Tibial artery (tissue), 4 donors: ENCODE measurements around the gene SARS1.

Source experiments
- DNase-seq, 2 donors: peaks; one replicate each; pipeline ENCODE4 v3.0.0-alpha.2; 2019
- H3K27ac ChIP-seq, 2 donors: fragments of 200-600 bp; sonication (generic) in 1 of 2; 1 replicate in 1 of 2; 2 replicates in 1 of 2; pipeline ENCODE4 v1.5.1; 2018 to 2019; ENCODE audit warnings: mild to moderate bottlenecking in 1 of 2
- H3K27me3 ChIP-seq, 2 donors: fragments of 200-600 bp; sonication (generic) in 1 of 2; one replicate each; pipeline versions ENCODE4 v1.5.1 to v1.6.0; 2016 to 2019
- H3K36me3 ChIP-seq, 3 donors: fragments of 200-600 bp; sonication (generic) in 2 of 3; one replicate each; pipeline ENCODE4 v1.5.1; 2016 to 2019; ENCODE audit warnings: mild to moderate bottlenecking in 2 of 3
- H3K4me1 ChIP-seq, 4 donors: fragments of 200-600 bp; sonication (generic) in 2 of 4; 1 replicate in 3 of 4; 2 replicates in 1 of 4; pipeline ENCODE4 v1.5.1; 2016 to 2019
- H3K4me3 ChIP-seq, 2 donors: fragments of 200-600 bp; sonication (generic) in 1 of 2; 1 replicate in 1 of 2; 2 replicates in 1 of 2; pipeline ENCODE4 v1.5.1; 2018 to 2019; ENCODE audit warnings: mild to moderate bottlenecking in 2 of 2
- H3K9me3 ChIP-seq, 3 donors: fragments of 200-600 bp; sonication (generic) in 1 of 3; one replicate each; pipeline ENCODE4 v1.5.1; 2016 to 2019
- intact Hi-C: fragments of 100-400 bp; cut with DNase I; formaldehyde crosslinking; loops from one replicate; pipeline ENCODE4 v1.15.0; 2023; ENCODE audit warnings: low total_unique reads
- TF ChIP-seq, protein P1 (sequence below), 2 experiments: fragments of 200-600 bp in 1 of 2; fragments of 450-650 bp in 1 of 2; IDR thresholded peaks; one replicate each; pipeline ENCODE4 v1.5.1; 2017 to 2019; ENCODE audit warnings: antibody characterized with exemption in 2 of 2, mild to moderate bottlenecking in 1 of 2, moderate library complexity in 1 of 2

The SARS1 gene

DNA sequence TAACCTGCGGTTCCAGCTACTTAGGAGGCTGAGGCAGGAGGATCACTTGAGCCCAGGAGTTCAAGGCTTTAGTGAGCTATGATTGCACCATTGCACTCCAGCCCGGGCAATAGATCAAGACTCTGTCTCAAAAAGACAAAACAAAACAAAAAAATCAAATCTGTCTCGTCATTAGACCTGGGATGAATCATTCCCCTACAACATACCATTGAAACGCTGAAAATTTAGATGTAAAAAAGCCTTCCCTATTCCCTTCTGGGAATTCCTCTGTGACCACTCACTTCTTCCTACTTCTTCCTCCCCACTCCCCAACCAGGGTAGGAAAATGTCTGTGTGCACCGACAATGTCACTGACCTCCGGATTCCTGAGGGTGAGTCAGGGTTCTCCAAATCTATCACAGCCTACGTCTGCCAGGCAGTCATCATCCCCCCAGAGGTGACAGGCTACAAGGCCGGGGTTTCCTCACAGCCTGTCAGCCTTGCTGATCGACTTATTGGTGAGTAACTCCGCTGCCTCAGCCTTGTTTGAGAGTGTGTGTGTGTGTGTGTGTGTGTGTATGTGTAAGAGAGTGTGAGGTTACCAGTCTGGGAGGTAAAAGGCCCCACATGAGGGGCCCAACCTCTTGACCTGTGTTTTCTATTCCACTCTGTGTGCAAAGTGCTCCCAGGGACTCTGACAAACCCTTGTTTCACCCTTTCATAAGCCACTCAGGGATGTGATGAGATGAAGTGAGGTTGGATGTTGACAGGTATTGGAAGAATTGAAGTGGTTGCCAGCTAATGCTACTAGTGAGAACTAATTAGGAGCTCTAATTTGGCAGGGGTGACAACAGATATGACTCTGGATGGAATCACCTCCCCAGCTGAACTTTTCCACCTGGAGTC, 16.3 kb upstream of the SARS1 start:
- Histone ChIP-seq H3K4me3 (no peak overlapping the region), H3K9me3 (no peaks in the 10 kb centered on the region), H3K36me3 (peaks cover 0 to 6% (median 0%) of the 10 kb centered on the region in 3 donors), H3K4me1 (peaks cover 0 to 22% (median 12%) of the 10 kb centered on the region in 4 donors), H3K27ac (peak overlapping the region; percentile 65 to 70), H3K27me3 (no peaks in the 10 kb centered on the region)
- DNase-seq = peak; percentile 28 to 71
- intact Hi-C loops = no loop called here
- TF ChIP-seq, protein P1, sequence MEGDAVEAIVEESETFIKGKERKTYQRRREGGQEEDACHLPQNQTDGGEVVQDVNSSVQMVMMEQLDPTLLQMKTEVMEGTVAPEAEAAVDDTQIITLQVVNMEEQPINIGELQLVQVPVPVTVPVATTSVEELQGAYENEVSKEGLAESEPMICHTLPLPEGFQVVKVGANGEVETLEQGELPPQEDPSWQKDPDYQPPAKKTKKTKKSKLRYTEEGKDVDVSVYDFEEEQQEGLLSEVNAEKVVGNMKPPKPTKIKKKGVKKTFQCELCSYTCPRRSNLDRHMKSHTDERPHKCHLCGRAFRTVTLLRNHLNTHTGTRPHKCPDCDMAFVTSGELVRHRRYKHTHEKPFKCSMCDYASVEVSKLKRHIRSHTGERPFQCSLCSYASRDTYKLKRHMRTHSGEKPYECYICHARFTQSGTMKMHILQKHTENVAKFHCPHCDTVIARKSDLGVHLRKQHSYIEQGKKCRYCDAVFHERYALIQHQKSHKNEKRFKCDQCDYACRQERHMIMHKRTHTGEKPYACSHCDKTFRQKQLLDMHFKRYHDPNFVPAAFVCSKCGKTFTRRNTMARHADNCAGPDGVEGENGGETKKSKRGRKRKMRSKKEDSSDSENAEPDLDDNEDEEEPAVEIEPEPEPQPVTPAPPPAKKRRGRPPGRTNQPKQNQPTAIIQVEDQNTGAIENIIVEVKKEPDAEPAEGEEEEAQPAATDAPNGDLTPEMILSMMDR (IDR thresholded peaks at IDR 0.05) = no peak

DNA sequence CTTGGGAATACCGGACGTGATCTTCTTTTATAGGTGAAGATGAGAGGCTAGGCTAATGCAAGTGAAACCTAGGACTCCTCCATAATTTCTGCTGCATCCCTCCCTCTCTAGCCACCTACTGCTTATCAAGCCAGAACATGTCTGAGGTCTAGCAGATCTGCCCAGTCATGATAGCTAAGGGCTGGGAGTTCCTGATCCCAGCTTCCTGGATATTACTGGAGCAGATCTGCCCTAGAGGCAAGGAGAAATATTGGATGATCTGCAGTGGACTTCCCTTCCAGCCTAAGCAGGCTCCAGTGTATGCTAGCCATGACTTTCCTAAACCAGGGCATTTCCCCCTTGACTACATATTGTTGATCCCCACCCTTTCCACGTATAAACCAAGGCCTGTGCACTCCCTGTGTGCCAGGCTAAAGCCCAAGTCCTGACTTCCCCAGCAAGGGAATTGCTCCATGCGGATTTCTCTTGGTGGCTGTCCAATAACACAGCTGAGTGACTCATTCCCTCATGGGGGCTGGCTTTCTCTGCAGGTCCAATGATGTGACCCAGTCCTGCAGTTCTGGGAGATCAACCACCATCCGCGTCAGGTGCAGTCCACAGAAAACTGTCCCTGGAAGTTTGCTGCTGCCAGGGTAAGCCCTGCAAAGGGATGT, 15.5 kb upstream of the SARS1 start:
- Histone ChIP-seq H3K27ac (peak overlapping the region; percentile 65 to 70), H3K4me3 (no peak overlapping the region), H3K27me3 (no peaks in the 10 kb centered on the region), H3K9me3 (no peaks in the 10 kb centered on the region), H3K4me1 (peaks cover 0 to 22% (median 12%) of the 10 kb centered on the region in 4 donors), H3K36me3 (peaks cover 0 to 6% (median 0%) of the 10 kb centered on the region in 3 donors)
- intact Hi-C loops = no loop called here
- DNase-seq = peak; percentile 58 to 88
- TF ChIP-seq, protein P1 (IDR thresholded peaks at IDR 0.05) = no peak

DNA sequence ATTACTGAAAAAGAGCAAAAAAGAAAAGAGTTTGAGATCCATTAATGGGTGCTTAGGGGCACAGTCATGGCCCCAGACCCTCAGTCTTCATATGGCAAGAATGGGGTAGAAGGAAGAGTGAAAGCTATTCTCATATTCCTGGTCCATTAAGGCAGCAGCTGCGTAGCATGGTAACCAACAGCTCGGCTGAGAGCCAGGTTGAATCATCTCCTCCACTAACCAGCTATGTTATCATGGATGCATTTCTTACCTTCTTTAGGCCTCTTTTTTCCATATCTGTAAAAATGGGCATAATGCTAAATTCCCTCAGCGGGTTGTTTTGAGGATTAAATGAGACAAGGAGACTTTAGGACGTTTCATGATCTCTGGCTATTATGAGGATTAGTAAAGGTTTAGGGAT, 15.0 kb upstream of the SARS1 start:
- Histone ChIP-seq H3K4me1 (peaks cover 0 to 22% (median 12%) of the 10 kb centered on the region in 4 donors), H3K27me3 (no peaks in the 10 kb centered on the region), H3K36me3 (peaks cover 0 to 6% (median 0%) of the 10 kb centered on the region in 3 donors), H3K9me3 (no peaks in the 10 kb centered on the region), H3K4me3 (no peak overlapping the region), H3K27ac (peak overlapping the region in 1 of 2 donors; percentile 70)
- intact Hi-C loops = no loop called here
- DNase-seq = no peak
- TF ChIP-seq, protein P1 (IDR thresholded peaks at IDR 0.05) = no peak

DNA sequence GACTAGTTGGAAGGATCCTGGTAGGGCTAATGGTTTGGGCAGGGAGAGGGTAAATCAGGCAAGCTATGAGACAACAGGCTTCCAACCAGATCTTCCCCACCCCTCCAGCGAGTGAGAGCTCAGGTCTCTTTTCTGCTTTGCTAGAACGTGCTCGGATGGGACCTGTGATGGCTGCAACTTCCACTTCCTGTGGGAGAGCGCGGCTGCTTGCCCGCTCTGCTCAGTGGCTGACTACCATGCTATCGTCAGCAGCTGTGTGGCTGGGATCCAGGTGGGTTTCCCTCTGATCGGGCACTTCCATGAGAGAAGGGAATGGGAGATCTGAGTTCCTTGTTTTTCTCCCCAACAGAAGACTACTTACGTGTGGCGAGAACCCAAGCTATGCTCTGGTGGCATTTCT, 14.0 kb upstream of the SARS1 start:
- H3K4me3 ChIP-seq = no peak overlapping the region
- H3K27ac ChIP-seq = no peak overlapping the region
- DNase-seq = no peak
- peaks cover 0 to 22% (median 12%) of the 10 kb centered on the region in 4 donors for H3K4me1 ChIP-seq
- intact Hi-C loops = no loop called here
- H3K9me3 ChIP-seq = no peaks in the 10 kb centered on the region
- H3K36me3 ChIP-seq = peaks cover 0 to 3% (median 0%) of the 10 kb centered on the region in 3 donors
- H3K27me3 ChIP-seq = no peaks in the 10 kb centered on the region
- TF ChIP-seq, protein P1 (IDR thresholded peaks at IDR 0.05) = no peak

DNA sequence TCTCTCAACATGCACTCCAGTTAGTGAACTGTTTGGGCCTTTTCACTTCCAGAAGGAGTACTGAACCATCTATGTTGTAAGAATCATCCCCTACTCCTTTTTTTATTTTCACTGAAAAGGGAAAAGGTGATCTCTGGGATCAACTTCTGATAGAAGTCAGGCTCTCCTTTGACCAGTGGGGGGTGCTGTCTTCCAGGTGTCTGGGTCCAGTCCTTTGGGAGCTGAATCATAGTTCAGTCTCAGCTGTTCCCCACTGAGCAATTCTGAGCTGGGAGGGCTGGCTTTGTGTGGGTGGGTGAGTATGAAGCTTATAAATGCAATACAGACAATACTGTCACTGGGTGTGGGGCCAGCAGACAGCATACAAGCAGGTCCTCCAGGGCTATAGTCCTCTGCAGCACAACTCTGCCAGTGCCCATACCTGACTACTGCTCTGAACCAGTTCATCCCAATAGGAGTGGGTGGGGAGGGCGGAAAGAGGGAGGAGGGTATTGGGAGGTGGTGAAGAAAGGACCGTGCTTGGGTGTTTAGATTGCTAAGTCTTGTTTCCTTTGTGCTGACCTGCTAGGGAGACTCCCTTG, 12.5 kb upstream of the SARS1 start:
- Histone ChIP-seq H3K9me3 (no peaks in the 10 kb centered on the region), H3K27ac (no peak overlapping the region), H3K27me3 (no peaks in the 10 kb centered on the region), H3K4me3 (no peak overlapping the region), H3K36me3 (peaks cover 0 to 3% (median 0%) of the 10 kb centered on the region in 3 donors), H3K4me1 (peaks cover 0 to 22% (median 12%) of the 10 kb centered on the region in 4 donors)
- DNase-seq = no peak
- TF ChIP-seq, protein P1 (IDR thresholded peaks at IDR 0.05) = peak; percentile 10 to 12
- intact Hi-C loops = no loop called here
